GM18870 (cell line): ENCODE measurements around the gene PCP4.

ENCODE experiments used
- ATAC-seq: cut with Tn5 transposase; IDR thresholded peaks from one replicate; pipeline ENCODE4 v1.9.1; 2021; ENCODE audit warnings: moderate library complexity; ENCODE audit not compliant: unreplicated experiment

The PCP4 gene

DNA sequence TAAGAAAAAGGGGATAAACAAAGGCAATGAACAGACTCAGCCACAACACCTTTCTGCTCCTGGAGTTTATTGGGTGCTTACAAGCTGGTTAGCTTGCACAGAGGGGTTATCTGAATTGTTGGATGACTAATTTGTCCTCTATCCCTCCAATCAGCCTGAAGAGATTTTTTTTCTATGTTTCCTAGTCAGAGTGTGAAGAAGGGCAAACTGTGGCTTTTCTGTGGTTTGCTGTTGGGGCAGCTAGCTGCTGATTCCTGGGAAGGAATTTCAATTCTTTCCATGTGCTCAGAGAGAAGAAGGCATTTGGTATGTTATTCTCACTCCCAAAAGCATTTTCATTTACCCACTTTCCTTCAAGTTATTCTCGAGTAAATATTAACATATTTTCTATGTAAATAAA is 48.6 kb downstream of the PCP4 start:
- ATAC-seq: no peak

DNA sequence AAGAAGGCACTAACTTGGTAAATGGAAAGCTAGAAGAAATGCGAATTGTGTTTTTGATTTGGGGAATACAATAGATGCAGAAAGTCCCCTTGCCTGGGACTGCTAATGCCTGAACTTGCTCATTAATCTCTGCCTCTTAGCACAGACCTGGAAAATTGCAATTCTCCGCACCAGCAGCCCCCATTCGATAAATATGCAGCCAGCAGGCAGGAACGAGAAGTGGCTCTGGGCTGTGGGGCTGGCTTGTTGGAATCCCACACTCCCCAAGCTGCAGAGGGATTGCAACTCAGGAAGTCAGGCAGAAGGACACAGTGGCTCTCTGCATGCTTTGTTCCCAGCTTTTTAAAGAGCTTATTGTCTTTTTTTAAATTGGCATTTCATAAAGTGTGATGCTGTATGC is 51.3 kb downstream of the PCP4 start:
- ATAC-seq: no peak

- ATAC-seq: no peak
Measured at GRCh38 chr21:39923476-39923875, 56.2 kb downstream of the PCP4 start.

- no peak for ATAC-seq
Measured at GRCh38 chr21:39924577-39925308, 57.5 kb downstream of the PCP4 start.

DNA sequence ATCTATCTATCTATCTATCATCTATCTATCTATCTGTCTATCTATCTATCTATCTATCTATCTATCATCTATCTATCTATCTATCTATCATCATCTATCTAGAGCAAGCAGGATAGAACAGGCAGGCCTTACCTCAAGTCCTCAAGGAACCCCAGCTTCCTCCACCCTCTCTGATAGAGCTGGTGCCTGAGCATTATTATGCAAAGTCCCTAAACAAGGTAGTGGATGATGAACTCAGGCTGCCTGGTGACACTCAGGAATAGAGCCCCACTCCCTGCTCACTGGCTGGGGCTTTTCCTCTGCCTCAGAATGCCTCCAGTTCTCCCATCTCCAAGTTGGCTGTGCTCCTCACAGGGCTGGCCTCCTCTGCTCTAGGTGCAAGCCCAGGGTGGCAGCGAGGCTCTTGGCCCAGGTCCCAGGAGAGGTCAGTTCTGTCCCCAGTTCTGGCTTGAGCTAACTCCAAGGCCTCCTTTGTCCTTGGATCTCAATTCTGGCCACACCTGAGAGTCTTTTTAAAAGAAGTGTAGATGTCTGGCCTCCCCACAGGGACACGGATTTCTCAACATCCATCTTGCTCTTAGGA is 60.2 kb downstream of the PCP4 start:
- no peak for ATAC-seq

DNA sequence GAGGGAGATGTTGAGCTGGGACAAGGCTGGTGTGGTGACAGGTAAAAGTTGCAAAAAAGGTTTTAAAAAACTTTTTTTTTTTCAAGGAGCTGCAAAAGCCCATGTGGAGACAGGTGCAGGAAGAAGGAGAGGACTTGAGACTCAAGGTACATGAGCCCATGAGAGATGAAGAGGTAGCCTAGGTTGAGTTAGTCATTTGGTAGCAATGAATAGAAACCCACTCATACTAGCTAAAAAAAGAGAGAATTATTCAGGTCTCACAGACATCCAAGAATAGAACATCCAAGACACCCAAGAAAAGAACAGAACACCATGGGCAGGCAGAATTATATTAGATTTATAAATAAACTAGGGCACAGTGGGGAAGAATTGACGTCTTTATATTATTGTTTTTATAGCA is 65.1 kb downstream of the PCP4 start:
- no peak for ATAC-seq

GRCh38 chr21:39934895-39935294 is 67.7 kb downstream of the PCP4 start:
- ATAC-seq: no peak

GRCh38 chr21:39935716-39936115 is 68.5 kb downstream of the PCP4 start:
- no peak for ATAC-seq

DNA sequence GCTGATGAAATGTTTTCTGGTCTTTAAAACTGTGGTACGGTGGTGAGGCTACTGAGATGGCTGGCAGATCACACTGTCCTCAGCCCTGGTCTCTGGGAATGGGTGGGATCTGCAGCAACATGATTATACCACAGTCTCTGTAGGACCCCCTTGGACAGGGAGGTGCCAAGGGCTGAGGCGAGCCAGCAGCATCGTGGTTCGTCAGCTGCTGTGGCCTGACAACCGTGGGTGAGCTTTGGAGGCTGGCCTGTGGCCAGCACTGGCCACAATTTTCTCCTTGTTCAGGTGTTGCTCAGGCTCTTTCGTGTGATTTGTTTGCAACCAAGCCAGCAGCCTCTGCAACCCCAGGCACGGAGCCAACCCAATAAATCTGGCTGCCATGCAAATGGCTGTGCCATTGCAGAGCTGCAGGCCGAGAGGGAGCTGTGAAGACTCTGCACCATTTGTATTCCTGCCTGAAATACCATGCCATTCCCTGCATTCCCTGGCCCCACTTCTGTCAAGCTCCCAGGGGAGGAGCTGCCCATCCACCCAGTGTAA is 70.9 kb downstream of the PCP4 start:
- ATAC-seq: no peak

DNA sequence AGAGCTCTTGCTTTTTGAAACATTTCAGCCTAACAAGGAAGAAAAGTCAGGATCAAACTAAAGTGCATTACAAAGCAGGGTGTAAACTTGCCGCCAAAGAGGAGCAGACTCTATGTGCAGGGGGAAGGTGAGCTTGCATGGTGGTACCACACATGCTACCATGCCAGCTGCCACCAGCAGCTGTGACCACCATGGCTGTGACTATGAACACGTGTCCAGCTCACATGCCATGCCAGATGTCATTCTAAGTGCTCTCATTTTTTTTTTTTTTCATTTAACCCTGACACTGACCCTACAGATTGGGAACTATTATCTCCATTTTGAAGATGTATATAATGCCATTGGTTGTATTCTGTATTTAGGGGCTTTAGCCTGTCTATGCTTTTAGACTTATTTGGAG is 79.0 kb downstream of the PCP4 start:
- no peak for ATAC-seq

- ATAC-seq: no peak
Measured at GRCh38 chr21:39947031-39947430, 79.8 kb downstream of the PCP4 start.

DNA sequence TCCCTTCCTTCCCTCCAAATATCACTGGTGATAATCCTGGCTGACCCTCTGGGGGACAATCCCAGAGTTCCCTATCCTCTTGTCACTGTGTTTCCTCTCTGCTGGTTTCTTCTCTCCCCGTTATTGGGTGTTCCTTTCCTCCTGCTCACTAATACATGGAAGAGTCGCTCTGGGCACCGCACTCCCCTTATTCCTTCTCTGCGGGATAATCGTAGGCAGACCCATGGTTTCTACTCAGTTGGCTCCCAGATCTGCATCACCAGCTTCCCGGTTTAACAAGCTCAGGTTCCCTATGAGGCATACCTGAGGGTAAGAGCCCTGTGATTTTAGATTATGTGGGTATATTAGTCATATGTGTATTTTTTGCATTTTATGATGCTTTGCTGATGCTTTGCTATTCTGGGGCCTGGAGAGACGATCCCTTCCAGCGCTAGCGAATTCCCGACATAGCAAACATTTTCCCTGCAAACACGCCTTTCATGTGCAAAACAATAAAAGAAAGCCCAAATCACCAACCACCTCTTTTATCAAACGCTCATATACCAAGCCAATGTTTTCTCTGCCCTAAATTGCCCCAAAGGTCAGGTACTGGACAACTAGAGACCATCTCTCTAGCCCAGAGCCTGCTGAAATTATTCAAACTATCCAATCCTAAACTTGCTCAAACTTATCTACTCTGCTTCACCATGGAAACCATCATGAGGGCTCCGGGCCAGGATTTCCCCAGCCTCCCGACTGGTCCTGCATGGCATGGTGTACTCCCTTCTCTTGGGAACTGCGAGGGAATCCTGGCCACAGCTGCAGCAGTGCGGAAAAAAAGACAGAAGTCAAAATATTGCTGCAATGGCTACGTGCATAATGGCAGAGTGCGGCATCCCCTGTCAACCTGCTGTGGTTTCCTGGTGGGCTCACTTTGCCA is 84.2 kb downstream of the PCP4 start:
- no peak for ATAC-seq

- no peak for ATAC-seq
Measured at GRCh38 chr21:39952265-39952664, 85.0 kb downstream of the PCP4 start.

DNA sequence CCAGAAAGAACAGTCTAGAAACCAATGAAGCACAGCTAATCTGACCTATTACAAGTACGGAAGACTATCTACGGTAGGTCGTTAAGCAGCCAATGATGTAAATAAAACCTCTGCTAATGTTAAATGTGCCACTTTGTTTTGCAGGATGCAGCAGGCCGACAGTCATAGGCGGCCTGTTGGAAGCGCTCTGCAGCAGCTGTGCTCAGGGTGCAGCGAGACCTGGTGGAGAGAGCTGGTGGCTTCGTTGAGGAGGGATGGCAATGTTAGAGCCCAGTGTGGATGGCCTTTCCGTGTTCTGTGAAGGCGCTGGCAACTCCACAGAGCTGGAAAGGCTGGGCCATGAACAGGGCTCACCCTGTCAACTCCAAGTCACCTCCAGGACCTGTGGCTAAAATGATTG is 87.3 kb downstream of the PCP4 start:
- ATAC-seq: no peak

GRCh38 chr21:39955326-39955725 is 88.1 kb downstream of the PCP4 start:
- ATAC-seq: no peak

DNA sequence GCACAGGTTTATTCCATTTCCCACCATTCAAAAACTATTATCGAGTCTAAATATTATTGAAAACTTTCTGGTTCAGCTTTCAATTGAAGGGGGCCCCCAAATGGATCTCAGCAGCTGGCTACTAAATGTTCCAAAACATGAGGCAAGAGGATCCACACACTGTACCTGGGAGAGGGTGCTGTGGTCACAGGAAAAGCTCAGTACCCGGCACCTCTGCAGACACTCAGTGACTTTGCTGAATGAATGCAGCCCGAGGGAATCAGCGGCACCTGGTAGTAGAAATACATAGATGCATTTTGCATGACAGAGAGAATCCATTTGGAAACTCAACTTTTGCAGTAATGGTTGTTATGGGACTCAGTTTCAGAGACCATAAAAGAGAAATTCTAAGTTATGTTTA is 89.3 kb downstream of the PCP4 start:
- ATAC-seq: no peak

DNA sequence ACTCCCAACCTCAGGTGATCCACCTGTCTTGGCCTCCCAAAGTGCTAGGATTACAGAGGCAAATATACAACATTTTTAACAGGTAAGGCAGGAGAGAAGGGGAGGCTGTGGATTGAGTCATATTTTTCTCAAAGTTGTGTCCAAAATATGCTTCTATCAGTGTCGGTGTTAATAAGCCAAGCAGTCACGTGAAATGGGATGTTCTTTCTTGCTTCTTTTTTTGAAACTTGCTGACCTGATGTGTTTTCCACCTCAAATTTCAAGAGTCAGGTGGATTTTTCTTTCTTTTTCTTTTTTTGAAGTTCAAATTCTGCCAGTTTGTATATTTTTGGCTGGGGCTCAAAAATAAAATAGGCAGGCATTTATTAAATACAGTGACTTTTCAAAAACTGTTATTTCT is 91.5 kb downstream of the PCP4 start:
- no peak for ATAC-seq

DNA sequence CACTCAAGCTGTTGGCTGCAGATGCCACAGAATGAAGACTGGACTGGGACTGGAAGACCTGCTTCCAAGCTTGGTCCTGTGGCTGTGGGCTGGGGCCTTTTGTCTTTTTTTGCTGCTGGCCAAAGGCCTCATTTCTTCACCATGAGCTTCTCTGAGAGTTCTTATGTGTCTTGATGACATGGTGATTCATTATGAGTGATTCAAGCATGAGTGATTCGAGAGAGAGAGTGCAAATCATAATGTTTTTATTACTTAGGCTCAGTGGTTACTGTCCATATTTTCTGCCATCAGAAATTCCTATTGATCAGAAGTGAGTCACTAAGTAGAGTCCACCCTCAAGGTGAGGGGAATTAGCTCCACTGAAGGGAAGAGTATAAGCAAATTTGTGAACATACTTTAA is 94.0 kb downstream of the PCP4 start:
- no peak for ATAC-seq

DNA sequence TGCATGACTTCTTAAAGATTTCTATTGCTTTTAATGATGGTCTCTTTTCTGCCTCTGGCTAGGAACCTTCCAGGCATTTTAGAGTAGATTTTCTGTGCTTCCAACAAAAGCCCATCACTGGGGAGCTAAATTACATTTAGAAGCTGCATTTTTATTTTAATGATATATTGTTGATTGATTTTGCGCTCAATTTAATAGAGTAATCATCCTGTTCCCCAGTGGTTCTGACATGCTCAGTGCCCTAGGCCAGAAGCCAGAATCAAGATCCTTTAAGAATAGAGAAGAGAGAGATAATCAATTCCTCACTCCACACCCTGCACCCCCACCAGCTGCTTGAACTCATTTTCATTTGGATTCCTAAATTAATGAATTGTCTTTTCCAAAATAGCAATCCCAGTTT is 97.8 kb downstream of the PCP4 start:
- ATAC-seq: no peak

GRCh38 chr21:39966786-39967185 is 99.5 kb downstream of the PCP4 start:
- no peak for ATAC-seq

GRCh38 chr21:39968010-39968409 is 100.8 kb downstream of the PCP4 start:
- ATAC-seq: no peak
